ENCODE results near the gene RYR2. TPM values are rescaled to one million over a fixed set of nuclear protein-coding genes. Genes with fewer than 3 reads are reported as not detected.

Gene RYR2
- total and polyA plus RNA-seq, 2 of the 8 experiments (the other 6 are each of a cell fraction or from before 2014, with no cell fraction given), result 1.3 to 4.4 TPM

- H2BK15ac ChIP-seq (ENCODE audit: low read length), result no peak overlapping the region
- no peak overlapping the region for H3K14ac ChIP-seq (ENCODE audit: insufficient read length)
- DNase-seq (ENCODE audit: low read depth in 1 of 2, low spot score in 2 of 2), result no peak
- no peaks in the 10 kb centered on the region for H3K4me1 ChIP-seq (replicated peaks in 1 of 4; ENCODE audit: control insufficient read depth in 3 of 4, insufficient read depth in 4 of 4, low read length in 3 of 4)
- no peaks in the 10 kb centered on the region for H3K79me2 ChIP-seq (ENCODE audit: control insufficient read depth in 1 of 2, insufficient read depth in 2 of 2, low read length in 2 of 2)
- H4K20me1 ChIP-seq (replicated peaks in 1 of 2; ENCODE audit: control insufficient read depth in 1 of 2, insufficient read depth in 2 of 2, low read length in 2 of 2), result no peaks in the 10 kb centered on the region
- H3K4me3 ChIP-seq (ENCODE audit: extremely low read depth in 1 of 4, insufficient read depth in 2 of 4, low read depth in 3 of 4, low read length in 4 of 4), result no peak overlapping the region
- H2AK5ac ChIP-seq (ENCODE audit: low read depth, low read length), result no peak overlapping the region
- no peak overlapping the region for H3K9ac ChIP-seq (replicated peaks in 1 of 4; ENCODE audit: extremely low read depth in 1 of 4, low read depth in 3 of 4, low read length in 3 of 4)
- H3K9me3 ChIP-seq (ENCODE audit: insufficient read depth in 2 of 2, low read depth in 1 of 2, low read length in 1 of 2), result no peaks in the 10 kb centered on the region
- no peak overlapping the region for H3K27ac ChIP-seq (ENCODE audit: low read depth, low read length)
- FAIRE-seq, result no peak
- H2BK20ac ChIP-seq (ENCODE audit: low read length), result no peak overlapping the region
- no peak overlapping the region for H4K8ac ChIP-seq (ENCODE audit: extremely low read depth, insufficient read depth, low read length)
- 100% methylated on average over 2 of the region's 2 CpGs; no CpG with 5 or more reads in 1 of the 2 experiments for WGBS, 2 experiments (ENCODE audit: extremely low coverage in 1 of 2, insufficient coverage in 1 of 2, insufficient read length in 1 of 2, insufficient replicate concordance in 2 of 2, low coverage in 1 of 2, low lambda C conversion rate in 2 of 2, missing lambda C conversion rate in 1 of 2)
- no peak overlapping the region for H2BK120ac ChIP-seq (replicated peaks; ENCODE audit: low read depth, low read length)
- no peaks in the 10 kb centered on the region for H3K36me3 ChIP-seq (ENCODE audit: control insufficient read depth in 2 of 4, insufficient read depth in 4 of 4, low read length in 3 of 4)
- no peak overlapping the region for H4K91ac ChIP-seq (replicated peaks; ENCODE audit: insufficient read length, low read length)
- H2BK5ac ChIP-seq (ENCODE audit: low read depth, low read length), result no peak overlapping the region
- H3K27me3 ChIP-seq (replicated peaks in 1 of 4; ENCODE audit: control insufficient read depth in 3 of 4, extremely low read depth in 1 of 4, insufficient read depth in 3 of 4, low read length in 3 of 4), result no peaks in the 10 kb centered on the region
- CTCF ChIA-PET (ENCODE audit: partially characterized antibody), result no interaction called here
- no peaks in the 10 kb centered on the region for H3K23me2 ChIP-seq (ENCODE audit: low read depth, low read length)
- H3K4ac ChIP-seq (replicated peaks; ENCODE audit: insufficient read length, low read depth, low read length), result no peak overlapping the region
- no peak overlapping the region for H2BK12ac ChIP-seq (ENCODE audit: low read depth, low read length)
- no peak overlapping the region for H3K4me2 ChIP-seq (ENCODE audit: insufficient read depth in 1 of 2, low read depth in 2 of 2, low read length in 2 of 2)
- no peak overlapping the region for H2AFZ ChIP-seq (ENCODE audit: low read length)
- no peak overlapping the region for H3K18ac ChIP-seq (ENCODE audit: extremely low read depth, low read length)
- no peak overlapping the region for H4K5ac ChIP-seq (ENCODE audit: insufficient read length, low read depth, low read length)
- H3K23ac ChIP-seq (ENCODE audit: insufficient read length), result no peak overlapping the region
- H3K79me1 ChIP-seq (ENCODE audit: low read depth, low read length), result no peaks in the 10 kb centered on the region
- H3K56ac ChIP-seq (replicated peaks; ENCODE audit: insufficient read length, low read depth, low read length), result no peak overlapping the region
- POLR2A ChIA-PET (ENCODE audit: partially characterized antibody), result no interaction called here
- no peak for TF ChIP-seq KDM5A (IDR thresholded peaks at IDR 0.05; ENCODE audit: low read length)
- TF ChIP-seq MAFK (IDR thresholded peaks at IDR 0.05; ENCODE audit: low read depth, low read length), result no peak
- TF ChIP-seq TEAD4 (IDR thresholded peaks at IDR 0.05; ENCODE audit: low read depth, low read length), result no peak
- TF ChIP-seq POLR2A (IDR thresholded peaks at IDR 0.05; ENCODE audit: control extremely low read depth in 1 of 2, low read depth in 2 of 2, low read length in 2 of 2), result no peak
- no peak for TF ChIP-seq POLR2AphosphoS5 (IDR thresholded peaks at IDR 0.05; ENCODE audit: low read depth, low read length)
- no peak for TF ChIP-seq EZH2 (IDR thresholded peaks at IDR 0.05; ENCODE audit: low read depth, low read length, severe bottlenecking)
- no peak for TF ChIP-seq CREB1 (IDR thresholded peaks at IDR 0.05)
- no peak for TF ChIP-seq BACH1 (IDR thresholded peaks at IDR 0.05; ENCODE audit: low read length)
- no peak for TF ChIP-seq SP1 (IDR thresholded peaks at IDR 0.05; ENCODE audit: low read depth, low read length)
- TF ChIP-seq CTBP2 (IDR thresholded peaks at IDR 0.05; ENCODE audit: borderline replicate concordance, insufficient read depth, insufficient read length, low read length), result no peak
- TF ChIP-seq SIN3A (conservative IDR thresholded peaks at IDR 0.05 in 1 of 2, IDR thresholded peaks at IDR 0.05 in 1 of 2; ENCODE audit: low read depth in 1 of 2, low read length in 2 of 2), result no peak
- TF ChIP-seq BRCA1 (IDR thresholded peaks at IDR 0.05; ENCODE audit: low read depth, low read length), result no peak
- no peak for TF ChIP-seq RNF2 (IDR thresholded peaks at IDR 0.05; ENCODE audit: borderline replicate concordance, low read depth, low read length, missing control alignments, poor library complexity, severe bottlenecking)
- TF ChIP-seq SP4 (IDR thresholded peaks at IDR 0.05; ENCODE audit: low read length), result no peak
Observed at GRCh38 chr1:237732657-237733056, 690.7 kb downstream of the RYR2 start.
